H1 (cell line): ENCODE data around the gene TRABD2A. TPM values are rescaled to one million over a fixed set of nuclear protein-coding genes. Genes with fewer than 3 reads are reported as not detected.

Experiments
- ASH2L ChIP-seq: fragments of 200-600, 300-600 bp; sonication (generic); IDR thresholded peaks from one replicate; pipeline ENCODE4 v1.7.1; 2017; ENCODE audit warnings: low read length
- CBX5 ChIP-seq: fragments of 300-800, 300-1000 bp; sonication (generic); IDR thresholded peaks from 2 replicates; pipeline ENCODE4 v1.7.1; 2016; ENCODE audit warnings: antibody characterized with exemption, low read length, low read depth
- CHD1 ChIP-seq: IDR thresholded peaks from 2 replicates; pipeline ENCODE4 v1.6.1; 2012; ENCODE audit warnings: low read depth, low read length, improper control_type of control experiment
- EP300 ChIP-seq, 2 experiments: IDR thresholded peaks; 1 replicate in 1 of 2; 2 replicates in 1 of 2; pipeline ENCODE4 v1.6.1; 2011 to 2012; ENCODE audit warnings: low read depth in 2 of 2, low read length in 2 of 2, mild to moderate bottlenecking in 2 of 2, borderline replicate concordance in 1 of 2, inconsistent platforms in 1 of 2, moderate library complexity in 1 of 2
- EZH2 ChIP-seq: fragments of 200-600 bp; sonication (generic); IDR thresholded peaks from 2 replicates; pipeline ENCODE4 v1.7.1; 2012; ENCODE audit warnings: low read depth, mild to moderate bottlenecking, moderate library complexity, low read length, inconsistent platforms; ENCODE audit not compliant: severe bottlenecking
- HDAC6 ChIP-seq: IDR thresholded peaks from one replicate; pipeline ENCODE4 v1.7.1; 2012; ENCODE audit warnings: low read depth, mild to moderate bottlenecking, inconsistent platforms, low read length, moderate library complexity
- JUND ChIP-seq: IDR thresholded peaks from 2 replicates; pipeline ENCODE4 v1.6.1; 2011; ENCODE audit warnings: mild to moderate bottlenecking, improper control_type of control experiment, low read length
- KDM5A ChIP-seq: fragments of 200-600 bp; IDR thresholded peaks from 2 replicates; pipeline ENCODE4 v1.7.1; 2012; ENCODE audit warnings: mild to moderate bottlenecking, low read length, inconsistent platforms, mixed read lengths
- PHF8 ChIP-seq: fragments of 200-600 bp; sonication (generic); conservative IDR thresholded peaks from 2 replicates; pipeline ENCODE4 v1.7.1; 2012; ENCODE audit warnings: low read depth, mild to moderate bottlenecking, inconsistent platforms, low read length, moderate library complexity
- POLR2A ChIP-seq, 2 experiments: IDR thresholded peaks; 1 replicate in 1 of 2; 2 replicates in 1 of 2; pipeline ENCODE4 v1.6.1; 2011; ENCODE audit warnings: low read depth in 2 of 2, low read length in 2 of 2, mild to moderate bottlenecking in 2 of 2; ENCODE audit errors: control extremely low read depth in 1 of 2
- POU5F1 ChIP-seq: IDR thresholded peaks from 2 replicates; pipeline ENCODE4 v1.6.1; 2011; ENCODE audit warnings: low read depth, mild to moderate bottlenecking, low read length, moderate library complexity
- RAD21 ChIP-seq, 2 experiments: IDR thresholded peaks in 1 of 2; conservative IDR thresholded peaks in 1 of 2; 2 replicates each; pipeline ENCODE4 v1.6.1; 2011; ENCODE audit warnings: low read depth in 2 of 2, low read length in 2 of 2, improper control_type of control experiment in 1 of 2, inconsistent platforms in 1 of 2, mild to moderate bottlenecking in 1 of 2, moderate library complexity in 1 of 2
- SIX5 ChIP-seq: IDR thresholded peaks from 2 replicates; pipeline ENCODE4 v1.6.1; 2011; ENCODE audit warnings: mild to moderate bottlenecking, low read depth, low read length
- SP2 ChIP-seq: IDR thresholded peaks from 2 replicates; pipeline ENCODE4 v1.6.1; 2012; ENCODE audit warnings: mild to moderate bottlenecking, low read length, inconsistent platforms
- SRF ChIP-seq: IDR thresholded peaks from 2 replicates; pipeline ENCODE4 v1.6.1; 2011; ENCODE audit warnings: mild to moderate bottlenecking, low read depth, low read length, moderate library complexity
- TAF7 ChIP-seq: optimal IDR thresholded peaks from 2 replicates; pipeline ENCODE3; 2011; ENCODE audit warnings: low read depth, mild to moderate bottlenecking, inconsistent platforms, low read length, moderate library complexity, borderline replicate concordance
- TBP ChIP-seq: IDR thresholded peaks from 2 replicates; pipeline ENCODE4 v1.6.1; 2011; ENCODE audit warnings: low read depth, low read length, improper control_type of control experiment
- ZNF274 ChIP-seq: IDR thresholded peaks from 2 replicates; pipeline ENCODE4 v1.7.0; 2012; ENCODE audit warnings: low read length, borderline replicate concordance; ENCODE audit errors: extremely low read depth
- polyA plus RNA-seq, 7 experiments: library from polyadenylated mRNA; depleted of rRNA in 3 of 7; stranded (reverse) in 5 of 7; unstranded in 2 of 7; fragments of >200 nt in 5 of 7; fragments of 200-250 nt in 2 of 7; gene quantifications; 1 replicate in 5 of 7; 2 replicates in 1 of 7; 4 replicates in 1 of 7; pipeline versions ENCODE4 v1.2.1 to v1.2.3, GENCODE V29; 2011 to 2013; ENCODE audit warnings: missing spikeins in 2 of 7, mixed read lengths in 2 of 7
- total RNA-seq: library from RNA; stranded (reverse); fragmentation: NEBNext Ultra II Directional; extraction: Animal tissue kit (Norgen Biotek cat#: 25700); gene quantifications from 2 replicates; pipeline ENCODE4 v1.2.1, GENCODE V29; 2021

The TRABD2A gene
- total and polyA plus RNA-seq, 2 of the 8 experiments (the other 6 are each of a cell fraction or from before 2014, with no cell fraction given) = 17.3 to 18.6 TPM

DNA sequence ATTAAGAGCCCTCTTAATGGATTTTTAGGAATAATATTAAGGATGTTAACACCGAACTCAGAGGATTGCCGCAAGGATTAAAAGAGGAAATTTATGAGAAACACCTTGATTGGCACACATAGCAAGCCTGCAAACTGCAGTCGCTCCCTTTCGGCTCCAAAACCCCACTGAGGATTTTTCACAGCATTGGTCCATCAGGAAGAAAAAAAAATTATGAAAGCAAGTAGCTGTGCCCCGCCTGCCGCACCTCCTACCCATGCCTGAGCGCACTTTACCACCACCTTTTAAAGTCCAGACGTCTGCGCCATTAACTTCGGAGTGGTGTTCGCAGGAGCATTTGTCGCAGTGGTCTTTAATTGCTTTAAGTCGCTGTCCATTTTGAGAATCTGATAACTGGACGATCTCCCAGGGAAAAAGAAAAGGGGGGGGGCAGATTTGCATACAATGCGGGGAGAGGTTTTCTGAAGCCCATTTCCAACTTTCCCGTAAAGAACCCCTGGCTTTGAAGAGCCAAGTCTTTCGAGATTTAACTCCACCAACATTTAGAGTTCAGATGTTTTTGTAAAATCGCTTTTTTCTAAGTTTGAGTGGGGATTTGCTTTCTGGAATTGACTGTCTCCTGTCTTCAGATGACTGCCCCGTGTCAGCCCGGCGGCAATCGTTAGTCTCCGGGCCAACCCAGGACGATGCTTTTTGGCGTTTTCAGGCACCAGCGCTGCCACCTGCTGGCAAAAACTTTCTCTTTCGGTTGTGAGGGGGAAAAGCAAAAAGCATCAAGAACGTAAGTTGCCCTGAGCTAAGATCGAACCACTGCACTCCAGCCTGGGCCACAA is 913 bp upstream of the TRABD2A start (continued):
- TF ChIP-seq POU5F1 = no peak
- peak; percentile 56 for TF ChIP-seq ASH2L
- TF ChIP-seq SP2 = no peak
- TF ChIP-seq TBP = no peak
- peak in 1 of 2 experiments; percentile 12; a peak in 1 of 3 replicates for TF ChIP-seq POLR2A (IDR thresholded peaks at IDR 0.05; ENCODE audit: control extremely low read depth in 1 of 2, low read depth in 2 of 2, low read length in 2 of 2)
- no peak for TF ChIP-seq TAF7
- TF ChIP-seq CBX5 = no peak
- no peak for TF ChIP-seq SRF
- no peak for TF ChIP-seq KDM5A
- TF ChIP-seq ZNF274 = no peak
- TF ChIP-seq CHD1 = no peak
- no peak for TF ChIP-seq EZH2
- no peak for TF ChIP-seq HDAC6
- TF ChIP-seq RAD21 (IDR thresholded peaks at IDR 0.05 in 1 of 2, conservative IDR thresholded peaks at IDR 0.05 in 1 of 2; ENCODE audit: low read depth in 2 of 2, low read length in 2 of 2) = peak; percentile 80 to 82
- TF ChIP-seq SIX5 = no peak
- TF ChIP-seq JUND = no peak
- TF ChIP-seq PHF8 = no peak
- no peak for TF ChIP-seq EP300 (IDR thresholded peaks at IDR 0.05; ENCODE audit: borderline replicate concordance in 1 of 2, low read depth in 2 of 2, low read length in 2 of 2)
